ENCODE data around the gene TVP23A. TPM values are rescaled to one million over a fixed set of nuclear protein-coding genes. Genes with fewer than 3 reads are reported as not detected.

The TVP23A gene
- total RNA-seq, 1 experiment from 2014 or later = 3.1 TPM

DNA sequence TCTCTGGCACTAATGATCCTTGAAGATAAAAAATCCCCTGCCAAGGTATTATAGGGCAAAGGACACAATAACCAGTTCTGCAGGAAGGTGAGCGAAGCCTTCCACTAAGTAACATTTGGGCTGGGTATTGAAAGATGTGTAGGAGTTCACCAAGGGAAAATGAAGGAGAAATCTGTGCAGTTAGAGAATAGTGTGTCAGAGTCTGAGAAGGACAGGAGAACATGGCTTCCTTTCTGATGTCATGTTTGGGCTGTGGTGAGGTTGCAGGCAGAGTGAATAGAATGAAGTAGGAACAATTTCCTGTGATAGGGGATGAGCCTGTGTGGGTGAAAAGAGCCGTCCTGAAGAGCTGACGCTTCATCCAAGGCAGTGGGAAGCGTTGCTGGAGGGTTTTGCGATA is 34.4 kb upstream of the TVP23A start:
- H3K4ac ChIP-seq (ENCODE audit: low read depth, low read length) = no peak overlapping the region
- no peak overlapping the region for H3T11ph ChIP-seq (ENCODE audit: low read length)
- H2BK120ac ChIP-seq (ENCODE audit: low read depth, low read length, poor library complexity, severe bottlenecking) = no peak overlapping the region
- Mint-ChIP-seq H3K9me3 (no peaks in the 10 kb centered on the region), H3K4me1 (no peaks in the 10 kb centered on the region), H3K27me3 (ENCODE audit: low read depth) (peaks cover 6% of the 10 kb centered on the region), H3K4me3 (no peak overlapping the region), H3K27ac (no peak overlapping the region), H3K36me3 (ENCODE audit: insufficient read depth in 1 of 3, low read depth in 3 of 3) (no peaks in the 10 kb centered on the region)
- H2BK20ac ChIP-seq (ENCODE audit: low read depth, low read length, poor library complexity, severe bottlenecking) = no peak overlapping the region
- H3K27ac ChIP-seq (ENCODE audit: insufficient read length, low read depth, low read length) = no peak overlapping the region
- H4K20me1 ChIP-seq (ENCODE audit: control insufficient read depth, insufficient read depth, insufficient read length) = no peaks in the 10 kb centered on the region
- no CpG with 5 or more reads among the region's 5 CpGs for WGBS (ENCODE audit: extremely low coverage, insufficient read length, low lambda C conversion rate)
- H2BK5ac ChIP-seq (ENCODE audit: insufficient read length, low read length) = no peak overlapping the region
- H3K79me2 ChIP-seq (ENCODE audit: insufficient read depth, low read length) = no peaks in the 10 kb centered on the region
- H3K14ac ChIP-seq (ENCODE audit: insufficient read depth, low read length) = no peak overlapping the region
- no peak overlapping the region for H2BK15ac ChIP-seq (ENCODE audit: low read depth, low read length)
- no peak overlapping the region for H2AFZ ChIP-seq (ENCODE audit: low read length)
- no peak overlapping the region for H3K18ac ChIP-seq (ENCODE audit: insufficient read length, low read depth, low read length)
- no peak overlapping the region for H3K23ac ChIP-seq (ENCODE audit: insufficient read length, low read depth, low read length)
- no peak overlapping the region for H3K4me2 ChIP-seq (ENCODE audit: insufficient read depth, insufficient read length, low read length)
- no peak overlapping the region for H3K9ac ChIP-seq (ENCODE audit: extremely low read depth, insufficient read length, low read length)
- H4K5ac ChIP-seq (ENCODE audit: insufficient read length, low read depth, low read length) = no peak overlapping the region
- no peak overlapping the region for H3K56ac ChIP-seq (ENCODE audit: insufficient read length, low read depth, low read length)
- no peaks in the 10 kb centered on the region for H3K23me2 ChIP-seq (ENCODE audit: insufficient read length, low read depth, low read length, poor library complexity, severe bottlenecking)
- no peaks in the 10 kb centered on the region for H3K9me3 ChIP-seq (ENCODE audit: control insufficient read depth, low read depth, low read length)
- H2AK5ac ChIP-seq (ENCODE audit: insufficient read length, low read length) = no peak overlapping the region
- TF ChIP-seq, protein P1, sequence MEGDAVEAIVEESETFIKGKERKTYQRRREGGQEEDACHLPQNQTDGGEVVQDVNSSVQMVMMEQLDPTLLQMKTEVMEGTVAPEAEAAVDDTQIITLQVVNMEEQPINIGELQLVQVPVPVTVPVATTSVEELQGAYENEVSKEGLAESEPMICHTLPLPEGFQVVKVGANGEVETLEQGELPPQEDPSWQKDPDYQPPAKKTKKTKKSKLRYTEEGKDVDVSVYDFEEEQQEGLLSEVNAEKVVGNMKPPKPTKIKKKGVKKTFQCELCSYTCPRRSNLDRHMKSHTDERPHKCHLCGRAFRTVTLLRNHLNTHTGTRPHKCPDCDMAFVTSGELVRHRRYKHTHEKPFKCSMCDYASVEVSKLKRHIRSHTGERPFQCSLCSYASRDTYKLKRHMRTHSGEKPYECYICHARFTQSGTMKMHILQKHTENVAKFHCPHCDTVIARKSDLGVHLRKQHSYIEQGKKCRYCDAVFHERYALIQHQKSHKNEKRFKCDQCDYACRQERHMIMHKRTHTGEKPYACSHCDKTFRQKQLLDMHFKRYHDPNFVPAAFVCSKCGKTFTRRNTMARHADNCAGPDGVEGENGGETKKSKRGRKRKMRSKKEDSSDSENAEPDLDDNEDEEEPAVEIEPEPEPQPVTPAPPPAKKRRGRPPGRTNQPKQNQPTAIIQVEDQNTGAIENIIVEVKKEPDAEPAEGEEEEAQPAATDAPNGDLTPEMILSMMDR (conservative IDR thresholded peaks at IDR 0.05) = no peak
- no peaks in the 10 kb centered on the region for H3K4me1 ChIP-seq (ENCODE audit: insufficient read depth, low read length)
- no peak overlapping the region for H4K8ac ChIP-seq (replicated peaks; ENCODE audit: insufficient read length, low read depth, low read length)
- no peak for DNase-seq
- no peak overlapping the region for H2BK12ac ChIP-seq (ENCODE audit: insufficient read length, low read depth, low read length)
- H3K79me1 ChIP-seq (ENCODE audit: insufficient read depth, low read depth, low read length, poor library complexity, severe bottlenecking) = no peaks in the 10 kb centered on the region
- H3K27me3 ChIP-seq (ENCODE audit: insufficient read depth, low read length) = no peaks in the 10 kb centered on the region; the same call in 1 of the 2 replicates
- H4K91ac ChIP-seq (ENCODE audit: insufficient read length, low read depth, low read length) = no peak overlapping the region
